Heart left ventricle (tissue), 16 donors: Measurements from ENCODE around the gene ST6GALNAC5. TPM values are rescaled to one million over a fixed set of nuclear protein-coding genes. Genes with fewer than 3 reads are reported as not detected.
A peak's percentile ranks its signal among the peaks of the same experiment; 100 is the strongest.

Experiments
- ATAC-seq, 4 donors: fragments of 200-7000 bp; cut with Tn5 transposase; one replicate each; pipeline ENCODE4 v1.9.1; 2020 to 2022; ENCODE audit warnings: moderate library complexity in 4 of 4, mild to moderate bottlenecking in 3 of 4, moderate number of reproducible peaks in 1 of 4
- DNase-seq, 5 donors: peaks; one replicate each; pipeline ENCODE4 v3.0.0-alpha.2; 2020
- H3K27ac ChIP-seq, 12 donors: fragments of 200-600 bp; sonication (generic) in 4 of 12; one replicate each; pipeline versions ENCODE4 v1.5.0 to v1.8.0; 2016 to 2022; ENCODE audit warnings: mild to moderate bottlenecking in 2 of 12
- H3K27me3 ChIP-seq, 9 donors: fragments of 200-600 bp; sonication (generic) in 2 of 9; one replicate each; pipeline versions ENCODE4 v1.5.1 to v1.8.0; 2016 to 2022; ENCODE audit warnings: mild to moderate bottlenecking in 3 of 9
- H3K36me3 ChIP-seq, 9 donors: fragments of 200-600 bp; sonication (generic) in 2 of 9; one replicate each; pipeline versions ENCODE4 v1.5.0 to v1.8.0; 2018 to 2022; ENCODE audit warnings: mild to moderate bottlenecking in 2 of 9
- H3K4me1 ChIP-seq, 12 donors: fragments of 200-600 bp; sonication (generic) in 4 of 12; one replicate each; pipeline versions ENCODE4 v1.5.0 to v1.8.0; 2016 to 2022; ENCODE audit warnings: mild to moderate bottlenecking in 3 of 12
- H3K4me3 ChIP-seq, 12 donors: fragments of 200-600 bp; sonication (generic) in 4 of 12; one replicate each; pipeline versions ENCODE4 v1.5.0 to v1.8.0; 2017 to 2022; ENCODE audit warnings: mild to moderate bottlenecking in 9 of 12, moderate library complexity in 4 of 12
- H3K9me3 ChIP-seq, 12 donors: fragments of 200-600 bp; sonication (generic) in 4 of 12; one replicate each; pipeline versions ENCODE4 v1.5.0 to v1.8.0; 2016 to 2022; ENCODE audit warnings: mild to moderate bottlenecking in 1 of 12
- CTCF ChIP-seq, 12 donors: fragments of 200-600 bp; sonication (generic) in 4 of 12; IDR thresholded peaks; one replicate each; pipeline versions ENCODE4 v1.5.0 to v1.8.0; 2018 to 2022; ENCODE audit warnings: antibody characterized with exemption in 12 of 12, mild to moderate bottlenecking in 5 of 12
- POLR2A ChIP-seq, 2 donors: fragments of 450-650 bp; IDR thresholded peaks; one replicate each; pipeline ENCODE4 v1.6.1; 2017; ENCODE audit warnings: antibody characterized with exemption in 2 of 2, mild to moderate bottlenecking in 2 of 2, moderate library complexity in 2 of 2
- WGBS, 4 donors: extraction: QIAGEN DNeasy Blood & Tissue Kit in 2 of 4; methylation state at CpG; one replicate each; pipeline versions ENCODE4 v1.1.5 to v1.1.7; 2013 to 2018; 5-methylcytosine and 5-hydroxymethylcytosine counted together
- intact Hi-C, 10 donors: fragments of 100-400 bp; cut with DNase I; formaldehyde crosslinking; loops; one replicate each; pipeline versions ENCODE4 v1.11.1 to v1.14.2; 2022
- polyA plus RNA-seq, 2 donors: library from polyadenylated mRNA; stranded (reverse); fragments of 200-250 nt; gene quantifications; one replicate each; pipeline ENCODE4 v1.2.3, GENCODE V29; 2013
- total RNA-seq, 9 donors: library from RNA; depleted of rRNA in 2 of 9; stranded (reverse); fragments of >200 nt in 2 of 9; fragmentation: NEBNext Ultra II Directional in 3 of 9; extraction: Animal tissue kit (Norgen Biotek cat#: 25700) in 3 of 9; gene quantifications; one replicate each; pipeline versions ENCODE4 v1.1.0 to v1.2.4, GENCODE V29; 2016 to 2023
- donor health status: ischemic (EF 13 %, LVEDD 7.1; RV severe dilation, severe dysfunction).
- donor health status: healthy with polysubstance abuse.
- donor health status: DM: no; HTN: yes; CAD: no.
- donor health status: DM: no; HTN: no; CAD: no.
- donor health status: ischemic (EF 25% LVEDD 6.9; RV normal size, moderate dysfunction).
- donor health status: ischemic (EF 25% LVEDD 5.7; RV mildly dilated, moderate dysfunction).
- donor health status: healthy.
- donor health status: DM: yes; HTN: yes; CAD: no.
- donor health status: ischemic (EF 35%, LVEDD 5.7; RV mildly dilated, moderate dysfunction).
- donor health status: nonischemic (EF 11% LVEDD 7.7; RV severe dilation, severe dysfunction).
- donor health status: DM: yes; HTN: yes; CAD: no.
- donor health status: PGD.
- donor health status: ischemic (EF 29% LVEDD 5.4; RV normal size, mild dysfunction).
- donor health status: nonischemic (EF 23%, LVEDD 6.1; RV moderate dilation, normal function).

ST6GALNAC5 gene
- total and polyA plus RNA-seq, 11 donors = 0.14 to 0.83 (median 0.45) TPM; not detected in 2

- H3K9me3 ChIP-seq = peaks cover 0 to 8% (median 0%) of the 10 kb centered on the region in 12 donors
- intact Hi-C loops = no loop called here
- ATAC-seq (no peak), DNase-seq (no peak)
- no peak overlapping the region for H3K27ac ChIP-seq
- 75 to 87% (median 86%) methylated on average over 3 of the region's 3 CpGs for WGBS, 4 donors
- H3K27me3 ChIP-seq = no peaks in the 10 kb centered on the region
- no peak overlapping the region for H3K4me3 ChIP-seq
- no peaks in the 10 kb centered on the region for H3K4me1 ChIP-seq
- H3K36me3 ChIP-seq = no peaks in the 10 kb centered on the region
- no peak for TF ChIP-seq CTCF (IDR thresholded peaks at IDR 0.05)
- no peak for TF ChIP-seq POLR2A (IDR thresholded peaks at IDR 0.05)
Observed at GRCh38 chr1:77040826-77041225, 173.5 kb downstream of the ST6GALNAC5 start.

GRCh38 chr1:77044133-77044849, 177.0 kb downstream of the ST6GALNAC5 start:
- Histone ChIP-seq H3K4me3 (no peak overlapping the region), H3K27ac (no peak overlapping the region), H3K36me3 (no peaks in the 10 kb centered on the region), H3K9me3 (no peaks in the 10 kb centered on the region), H3K4me1 (no peaks in the 10 kb centered on the region), H3K27me3 (peaks cover 0 to 5% (median 0%) of the 10 kb centered on the region in 9 donors)
- intact Hi-C loops = no loop called here
- TF ChIP-seq POLR2A (IDR thresholded peaks at IDR 0.05) (no peak), CTCF (IDR thresholded peaks at IDR 0.05) (no peak)
- WGBS, 4 donors = 90 to 91% (median 91%) methylated on average over 12 to 20 of the region's 20 CpGs
- DNase-seq (peak in 1 of 5 donors; percentile 41), ATAC-seq (no peak)

GRCh38 chr1:77047575-77047974, 180.3 kb downstream of the ST6GALNAC5 start:
- no peak for TF ChIP-seq CTCF (IDR thresholded peaks at IDR 0.05)
- TF ChIP-seq POLR2A (IDR thresholded peaks at IDR 0.05) = no peak
- no peak for DNase-seq
- intact Hi-C loops = no loop called here
- Histone ChIP-seq H3K27ac (no peak overlapping the region), H3K27me3 (peaks cover 0 to 5% (median 0%) of the 10 kb centered on the region in 9 donors), H3K4me3 (no peak overlapping the region), H3K9me3 (no peaks in the 10 kb centered on the region), H3K36me3 (no peaks in the 10 kb centered on the region), H3K4me1 (no peaks in the 10 kb centered on the region)
- WGBS, 4 donors = 90 to 96% (median 91%) methylated on average over 1 of the region's 1 CpG
- ATAC-seq = no peak

- no peak for ATAC-seq
- no peak overlapping the region for H3K27ac ChIP-seq
- no peaks in the 10 kb centered on the region for H3K36me3 ChIP-seq
- H3K27me3 ChIP-seq = peaks cover 0 to 5% (median 0%) of the 10 kb centered on the region in 9 donors
- H3K4me1 ChIP-seq = no peaks in the 10 kb centered on the region
- TF ChIP-seq CTCF (IDR thresholded peaks at IDR 0.05) (no peak), POLR2A (IDR thresholded peaks at IDR 0.05) (no peak)
- intact Hi-C loops = no loop called here
- WGBS, 4 donors = 76 to 79% (median 78%) methylated on average over 3 of the region's 3 CpGs
- no peak for DNase-seq
- no peak overlapping the region for H3K4me3 ChIP-seq
- H3K9me3 ChIP-seq = no peaks in the 10 kb centered on the region
Observed at GRCh38 chr1:77047978-77048614, 180.8 kb downstream of the ST6GALNAC5 start.
